BE2C (cell line): ENCODE results near the gene RHBDL1.
A peak's percentile ranks its signal among the peaks of the same experiment; 100 is the strongest.

Experiments
- DNase-seq: peaks from one replicate; pipeline ENCODE4 v3.0.0-alpha.2; 2020
- H3K27me3 ChIP-seq: fragments of 250-450 bp; sonication (Bioruptor Pico); 2 replicates; pipeline ENCODE4 v1.5.1; 2020; ENCODE audit warnings: mild to moderate bottlenecking
- H3K36me3 ChIP-seq: fragments of 250-450 bp; sonication (Bioruptor Pico); 2 replicates; pipeline ENCODE4 v1.5.1; 2020; ENCODE audit warnings: mild to moderate bottlenecking
- H3K4me1 ChIP-seq: fragments of 250-450 bp; sonication (Bioruptor Pico); 2 replicates; pipeline ENCODE4 v1.5.1; 2020
- H3K4me3 ChIP-seq: 2 replicates; pipeline ENCODE4 v1.5.1; 2011; ENCODE audit warnings: low read depth, low read length
- H3K9me3 ChIP-seq: fragments of 250-450 bp; sonication (Bioruptor Pico); 2 replicates; pipeline ENCODE4 v1.5.1; 2020
- CTCF ChIP-seq: IDR thresholded peaks from 2 replicates; pipeline ENCODE4 v1.5.1; 2012; ENCODE audit warnings: mild to moderate bottlenecking, low read depth, low read length

RHBDL1 gene

GRCh38 chr16:632486-633335, 42.8 kb upstream of the RHBDL1 start:
- Histone ChIP-seq H3K27me3 (no peaks in the 10 kb centered on the region), H3K4me3 (no peak overlapping the region), H3K36me3 (peaks cover 10% of the 10 kb centered on the region), H3K4me1 (peaks cover 25% of the 10 kb centered on the region), H3K9me3 (no peaks in the 10 kb centered on the region)
- DNase-seq, result no peak
- TF ChIP-seq CTCF, result no peak

GRCh38 chr16:633336-634050, 42.0 kb upstream of the RHBDL1 start:
- DNase-seq, result no peak
- Histone ChIP-seq H3K27me3 (no peaks in the 10 kb centered on the region), H3K4me1 (peaks cover 30% of the 10 kb centered on the region), H3K36me3 (peaks cover 10% of the 10 kb centered on the region), H3K4me3 (no peak overlapping the region), H3K9me3 (no peaks in the 10 kb centered on the region)
- no peak for TF ChIP-seq CTCF

GRCh38 chr16:634051-634670, 41.3 kb upstream of the RHBDL1 start:
- Histone ChIP-seq H3K9me3 (no peaks in the 10 kb centered on the region), H3K27me3 (no peaks in the 10 kb centered on the region), H3K36me3 (peaks cover 10% of the 10 kb centered on the region), H3K4me3 (no peak overlapping the region), H3K4me1 (peaks cover 25% of the 10 kb centered on the region)
- no peak for TF ChIP-seq CTCF
- no peak for DNase-seq

GRCh38 chr16:634996-635395, 40.5 kb upstream of the RHBDL1 start:
- DNase-seq, result no peak
- no peak for TF ChIP-seq CTCF
- H3K27me3 ChIP-seq, result no peaks in the 10 kb centered on the region
- H3K9me3 ChIP-seq, result no peaks in the 10 kb centered on the region
- H3K4me1 ChIP-seq, result peaks cover 22% of the 10 kb centered on the region
- peaks cover 10% of the 10 kb centered on the region for H3K36me3 ChIP-seq
- peak overlapping the region; percentile 78 for H3K4me3 ChIP-seq

GRCh38 chr16:635573-636205, 39.8 kb upstream of the RHBDL1 start:
- H3K4me3 ChIP-seq, result peak overlapping the region; percentile 78
- H3K36me3 ChIP-seq, result peaks cover 10% of the 10 kb centered on the region
- no peak for DNase-seq
- peaks cover 15% of the 10 kb centered on the region for H3K4me1 ChIP-seq
- no peaks in the 10 kb centered on the region for H3K9me3 ChIP-seq
- H3K27me3 ChIP-seq, result no peaks in the 10 kb centered on the region
- no peak for TF ChIP-seq CTCF
